Measurements from ENCODE around the gene NOSIP.

Gene NOSIP

DNA sequence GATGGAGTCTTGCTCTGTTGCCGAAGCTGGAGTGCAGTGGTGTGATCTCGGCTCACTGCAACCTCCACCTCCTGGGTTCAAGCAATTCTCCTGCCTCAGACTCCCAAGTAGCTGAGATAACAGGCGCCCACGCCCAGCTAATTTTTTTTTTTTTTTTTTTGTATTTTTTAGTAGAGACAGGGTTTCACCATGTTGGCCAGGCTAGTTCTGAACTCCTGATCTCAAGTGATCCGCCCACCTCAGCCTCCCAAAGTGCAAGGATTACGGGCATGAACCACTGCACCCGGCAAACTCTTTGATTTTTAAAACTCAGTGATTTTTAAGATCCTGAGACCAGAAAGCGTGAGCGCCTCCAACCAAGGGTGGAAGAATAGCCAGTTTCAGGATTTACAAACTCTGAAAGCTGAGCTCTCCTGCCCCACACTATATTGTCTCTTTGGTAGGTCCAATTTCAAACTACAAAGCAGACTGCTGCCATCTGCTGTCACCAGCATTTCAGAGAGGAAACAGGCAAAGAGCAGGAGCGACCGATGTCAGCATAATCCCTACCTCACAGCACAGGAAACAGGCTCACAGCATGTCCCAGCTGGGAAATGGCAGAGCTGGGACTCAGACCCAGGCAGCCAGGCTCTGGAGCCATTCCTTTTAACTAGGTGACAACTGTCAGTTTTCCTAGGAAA lies 9.2 kb downstream of the NOSIP start:
- DNase-seq = no peak

DNA sequence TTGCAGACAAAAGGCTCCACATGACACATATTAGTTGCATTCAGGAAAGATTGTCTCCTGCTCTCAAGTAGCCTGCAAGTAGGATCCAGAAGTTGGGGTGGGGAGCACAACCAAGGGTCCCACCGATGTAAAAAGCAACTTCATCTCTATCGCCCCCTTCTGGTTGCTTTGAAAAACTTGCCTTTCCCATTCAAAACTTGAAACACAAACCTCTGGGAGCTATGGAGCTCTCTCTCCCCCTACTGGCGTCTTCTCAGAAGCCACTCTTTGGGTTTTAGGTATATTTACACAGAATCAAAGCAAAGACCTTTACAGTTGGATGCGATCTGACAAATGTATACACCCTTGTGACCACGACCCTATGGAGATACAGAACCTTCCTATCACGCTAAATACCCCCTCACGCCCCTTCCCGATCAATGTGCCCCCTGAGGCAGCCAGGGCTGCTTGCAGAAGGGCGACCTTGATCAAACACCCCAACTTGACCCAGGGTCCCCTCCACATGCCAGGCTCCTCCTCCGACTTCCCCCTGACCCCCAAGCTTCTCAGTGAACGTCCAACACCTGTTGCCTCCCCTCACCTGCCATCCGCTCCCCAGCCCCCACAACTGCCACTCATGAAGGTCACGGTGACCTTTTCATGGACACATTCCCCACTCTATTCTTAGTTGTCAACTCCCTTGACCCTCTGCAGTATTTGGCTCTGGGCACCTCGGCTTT lies 10.1 kb downstream of the NOSIP start:
- peak; percentile 67 for DNase-seq

DNA sequence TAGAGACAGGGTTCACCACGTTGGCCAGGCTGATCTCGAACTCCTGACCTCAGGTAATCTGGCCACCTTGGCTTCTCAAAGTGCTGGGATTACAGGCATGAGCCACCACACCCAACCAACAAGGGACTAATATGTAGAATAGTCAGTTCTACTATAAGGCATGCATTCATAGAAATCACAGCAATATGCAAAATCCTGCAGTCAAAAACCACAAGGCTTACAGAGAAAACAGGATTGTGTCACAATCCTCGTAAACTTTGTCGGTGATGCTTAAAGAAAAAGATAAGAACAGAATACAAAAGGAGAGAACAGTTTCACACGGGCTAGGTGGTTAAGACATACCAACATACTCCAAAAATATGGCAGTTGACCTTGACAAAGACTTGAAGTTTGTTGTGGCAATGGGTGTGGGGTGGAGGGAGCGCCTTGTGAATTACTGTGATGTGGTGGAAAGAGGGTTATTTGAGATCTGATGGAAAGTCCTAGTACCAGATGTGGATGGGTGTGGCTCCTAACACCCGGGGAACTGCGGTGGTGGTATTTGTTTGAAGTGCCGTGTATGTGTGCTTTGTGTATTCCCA lies 12.4 kb downstream of the NOSIP start:
- DNase-seq = peak; percentile 63

DNA sequence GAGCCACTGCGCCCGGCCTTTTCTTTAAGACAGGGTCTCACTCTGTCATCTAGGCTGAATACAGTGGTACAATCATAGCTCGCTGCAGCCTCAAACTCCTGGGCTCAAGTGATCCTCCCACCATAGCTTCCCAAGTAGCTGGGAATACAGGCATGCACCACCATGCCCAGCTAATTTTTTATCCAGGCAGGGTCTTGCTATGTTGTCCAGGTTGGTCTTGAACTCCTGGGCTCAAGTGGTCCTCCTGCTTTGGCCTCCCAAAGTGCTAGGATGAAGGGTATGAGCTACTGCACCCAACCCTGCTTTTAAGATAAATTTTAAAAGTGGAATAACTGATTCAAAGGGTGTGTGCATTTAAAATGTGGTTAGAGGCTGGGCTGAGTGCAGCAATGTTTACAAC lies 14.1 kb downstream of the NOSIP start:
- DNase-seq = no peak

- no peak for DNase-seq
Measured at GRCh38 chr19:49565261-49565660, 15.1 kb downstream of the NOSIP start.

GRCh38 chr19:49564616-49565045 lies 15.7 kb downstream of the NOSIP start:
- peak; percentile 62 for DNase-seq

- DNase-seq = peak; percentile 51
Measured at GRCh38 chr19:49560358-49560900, 19.9 kb downstream of the NOSIP start.

GRCh38 chr19:49559928-49560327 lies 20.4 kb downstream of the NOSIP start:
- no peak for DNase-seq

- no peak for DNase-seq
Measured at GRCh38 chr19:49559443-49559842, 20.9 kb downstream of the NOSIP start.

DNA sequence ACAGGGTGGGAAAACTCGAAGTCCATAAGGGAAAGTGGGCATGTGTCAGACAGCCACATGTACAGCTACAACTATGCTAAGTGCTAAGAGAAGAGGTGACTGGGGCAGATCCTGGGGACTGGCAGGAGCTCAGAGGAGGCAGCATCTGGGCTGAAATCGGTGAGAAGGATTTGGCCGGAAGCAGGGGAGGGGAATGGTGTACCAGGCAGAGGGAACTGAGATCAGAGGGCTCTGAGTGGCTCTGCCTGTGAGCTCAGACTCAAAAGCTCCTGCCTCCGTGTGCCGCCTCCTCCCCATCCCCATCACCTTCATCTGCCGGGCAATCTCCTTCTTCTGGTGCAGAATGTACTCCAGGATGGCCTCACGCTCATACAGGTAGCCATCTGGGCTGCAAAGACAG lies 21.8 kb downstream of the NOSIP start:
- peak; percentile 12 for DNase-seq

GRCh38 chr19:49557641-49558325 lies 22.6 kb downstream of the NOSIP start:
- no peak for DNase-seq

- peak; percentile 22 for DNase-seq
Measured at GRCh38 chr19:49556412-49557398, 23.7 kb downstream of the NOSIP start.

DNA sequence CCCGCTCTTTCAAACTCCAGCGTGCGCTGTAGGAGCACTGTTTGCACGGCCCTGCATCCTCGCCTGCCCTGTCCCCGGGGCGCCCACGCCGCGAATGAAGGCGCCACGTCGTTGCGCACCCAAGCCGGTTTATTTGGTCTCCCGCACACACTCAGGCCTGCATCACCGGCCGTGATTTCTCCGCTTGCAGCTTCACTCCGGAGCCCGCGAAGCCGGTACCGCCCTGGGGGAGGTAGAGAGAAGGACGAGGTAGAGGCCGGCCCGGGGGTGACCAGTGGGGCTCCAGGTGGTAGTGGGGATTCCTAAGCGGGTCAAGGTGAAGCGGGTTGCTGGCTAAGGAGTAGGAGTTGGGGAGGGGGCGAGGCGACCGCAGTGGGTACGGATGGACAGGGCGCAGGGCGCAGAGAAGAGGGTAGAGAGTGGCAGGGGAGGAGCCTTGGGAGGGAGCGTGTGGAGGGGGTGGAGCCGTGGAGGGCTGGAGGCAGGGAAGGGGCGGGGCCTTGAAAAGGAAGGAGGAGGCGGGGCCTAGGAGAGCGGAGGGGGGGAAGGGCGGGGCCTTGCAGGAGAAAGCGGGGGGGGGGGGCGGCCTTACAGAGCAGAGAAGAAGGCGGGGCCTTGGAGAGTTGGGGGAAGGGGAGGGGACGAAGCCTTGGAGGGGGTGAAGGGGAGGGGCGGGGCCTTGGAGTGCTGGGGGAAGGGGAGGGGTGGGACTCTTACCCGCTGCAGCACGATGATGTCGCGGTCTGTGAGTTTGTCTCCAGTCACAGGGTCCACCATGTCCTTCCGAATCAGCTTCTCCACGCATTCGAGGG lies 24.6 kb downstream of the NOSIP start:
- peak; percentile 59 for DNase-seq

GRCh38 chr19:49554701-49555181 lies 25.6 kb downstream of the NOSIP start:
- peak; percentile 33 for DNase-seq

DNA sequence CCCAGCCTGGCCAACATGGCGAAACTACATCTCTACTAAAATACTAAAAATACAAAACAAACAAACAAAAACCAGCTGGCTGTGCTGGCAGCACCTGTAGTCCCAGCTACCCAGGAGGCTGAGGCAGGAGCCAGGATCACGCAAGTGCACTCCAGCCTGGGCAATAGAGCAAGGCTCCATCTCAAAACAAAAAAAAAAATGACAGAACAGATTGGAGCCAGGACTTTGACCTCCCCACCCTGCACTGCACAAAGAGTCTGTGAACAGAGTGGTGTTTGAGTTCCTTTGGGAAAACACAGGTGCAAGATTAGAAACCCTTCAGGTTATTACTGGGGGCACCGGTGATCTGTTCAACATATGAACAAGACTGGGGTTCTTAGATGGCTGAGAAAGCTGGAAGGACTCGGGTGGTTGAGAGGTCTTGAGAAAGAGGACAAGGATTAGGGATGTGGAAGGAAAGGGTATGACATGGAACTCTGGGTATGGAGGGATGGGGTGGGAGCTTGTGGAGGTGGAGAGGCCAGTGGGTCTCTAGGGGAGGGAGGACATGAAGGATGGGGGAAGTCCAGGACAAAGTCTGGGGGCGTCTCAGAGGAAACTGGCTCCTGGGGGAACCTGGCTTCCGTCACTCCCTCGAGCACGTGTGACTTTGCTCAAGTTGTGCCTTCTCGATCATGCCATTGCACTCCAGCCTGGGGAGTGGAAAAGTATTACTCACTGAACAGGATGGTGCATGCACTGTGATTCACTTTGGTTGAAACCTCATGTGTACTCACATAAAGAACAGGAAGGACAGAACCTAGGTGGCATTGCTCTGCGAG lies 26.7 kb downstream of the NOSIP start:
- DNase-seq = peak; percentile 63

- no peak for DNase-seq
Measured at GRCh38 chr19:49552749-49553148, 27.6 kb downstream of the NOSIP start.

- no peak for DNase-seq
Measured at GRCh38 chr19:49551531-49551930, 28.8 kb downstream of the NOSIP start.

DNA sequence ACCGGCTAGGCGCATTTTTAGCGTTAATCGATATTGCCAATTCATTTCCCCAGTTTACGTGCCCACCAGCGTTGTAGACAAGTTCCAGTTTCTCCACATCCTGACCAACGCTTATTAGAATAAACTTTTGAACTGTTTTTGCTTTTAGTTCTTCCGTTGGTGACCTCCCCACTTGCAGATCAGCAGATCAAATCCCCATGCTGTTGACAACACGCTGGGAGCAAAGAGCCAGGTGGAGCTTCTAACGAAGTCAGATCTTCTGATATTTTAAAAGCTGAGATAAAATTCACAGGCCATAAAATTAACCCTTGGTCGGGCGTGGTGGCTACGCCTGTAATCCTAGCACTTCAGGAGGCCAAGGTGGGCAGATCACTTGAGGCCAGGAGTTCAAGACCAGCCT lies 31.3 kb downstream of the NOSIP start:
- no peak for DNase-seq

- peak; percentile 49 for DNase-seq
Measured at GRCh38 chr19:49546825-49547565, 33.4 kb downstream of the NOSIP start.

All from stimulated activated naive CD4-positive, alpha-beta T cell treated with Interleukin-2 at 50 U/mL for 16 hours (primary cell).